IMR-90 (cell line): ENCODE measurements around the gene RHEX.

Experiments
- CEBPB ChIP-seq: IDR thresholded peaks from 2 replicates; pipeline ENCODE4 v1.6.1; 2012; ENCODE audit warnings: low read depth, low read length, improper control_type of control experiment
- CTCF ChIP-seq: conservative IDR thresholded peaks from 2 replicates; pipeline ENCODE4 v1.5.1; 2012; ENCODE audit warnings: mild to moderate bottlenecking, low read depth, low read length, improper control_type of control experiment
- ELK1 ChIP-seq: fragments of 150-350 bp; IDR thresholded peaks from 2 replicates; pipeline ENCODE4 v1.6.1; 2016; ENCODE audit warnings: low read depth, mild to moderate bottlenecking, low read length, moderate library complexity, borderline replicate concordance
- FOS ChIP-seq: fragments of 150-350 bp; IDR thresholded peaks from 2 replicates; pipeline ENCODE4 v1.6.1; 2016; ENCODE audit warnings: low read depth, low read length
- POLR2A ChIP-seq: IDR thresholded peaks from 2 replicates; pipeline ENCODE4 v1.6.1; 2012; ENCODE audit warnings: mild to moderate bottlenecking, low read depth, low read length
- RCOR1 ChIP-seq: IDR thresholded peaks from 2 replicates; pipeline ENCODE4 v1.6.1; 2012; ENCODE audit warnings: mild to moderate bottlenecking, low read length, improper control_type of control experiment; ENCODE audit not compliant: insufficient replicate concordance
- RFX5 ChIP-seq: IDR thresholded peaks from 2 replicates; pipeline ENCODE4 v1.8.0; 2012; ENCODE audit warnings: low read depth, mild to moderate bottlenecking, low read length, moderate library complexity
- SMC3 ChIP-seq: fragments of 150-350 bp; IDR thresholded peaks from 2 replicates; pipeline ENCODE4 v1.6.1; 2016; ENCODE audit warnings: low read depth, mild to moderate bottlenecking, antibody characterized with exemption, low read length, moderate library complexity
- USF2 ChIP-seq: fragments of 150-350 bp; IDR thresholded peaks from 2 replicates; pipeline ENCODE4 v1.6.1; 2017; ENCODE audit warnings: mild to moderate bottlenecking, antibody characterized with exemption, low read length, low read depth

- no peak for TF ChIP-seq SMC3
- TF ChIP-seq CTCF = no peak
- no peak for TF ChIP-seq POLR2A
- TF ChIP-seq RCOR1 = no peak
- no peak for TF ChIP-seq USF2
- TF ChIP-seq ELK1 = no peak
- no peak for TF ChIP-seq FOS
- TF ChIP-seq CEBPB = no peak
- no peak for TF ChIP-seq RFX5
Measured at GRCh38 chr1:206111271-206111927, 58.4 kb downstream of the RHEX start.
